Activated CD8-positive, alpha-beta T cell treated with anti-CD3 and anti-CD28 coated beads for 36 hours (primary cell): ENCODE data around the gene TBATA. TPM values are rescaled to one million over a fixed set of nuclear protein-coding genes. Genes with fewer than 3 reads are reported as not detected.

Experiments
- ATAC-seq: fragments of 200-7000 bp; cut with Tn5 transposase; one replicate; pipeline ENCODE4 v1.10.0; 2021; ENCODE audit warnings: mild to moderate bottlenecking, moderate library complexity
- CTCF ChIA-PET: fragments of 350-600 bp; sonication (Branson Sonifier 250); formaldehyde crosslinking; loops from one replicate; lab custom pipeline; 2021; ENCODE audit warnings: antibody characterized with exemption; lab: Charles Lee
- POLR2A ChIA-PET: fragments of 350-600 bp; sonication (Branson Sonifier 250); formaldehyde crosslinking; loops from one replicate; lab custom pipeline; 2021; ENCODE audit warnings: antibody characterized with exemption; lab: Charles Lee
- DNase-seq: peaks from one replicate; pipeline ENCODE4 v3.0.0-alpha.2; 2020
- H3K27ac Mint-ChIP-seq: one replicate; pipeline ENCODE4 v1.8.0; 2021; ENCODE audit warnings: mild to moderate bottlenecking, mixed read lengths
- H3K27me3 Mint-ChIP-seq: one replicate; pipeline ENCODE4 v1.8.0; 2021; ENCODE audit warnings: mixed read lengths
- H3K36me3 Mint-ChIP-seq: one replicate; pipeline ENCODE4 v1.8.0; 2021; ENCODE audit warnings: low read depth, mixed read lengths
- H3K4me1 Mint-ChIP-seq: one replicate; pipeline ENCODE4 v1.8.0; 2021; ENCODE audit warnings: low read depth, mixed read lengths
- H3K4me3 Mint-ChIP-seq: one replicate; pipeline ENCODE4 v1.8.0; 2021; ENCODE audit warnings: mild to moderate bottlenecking, moderate library complexity, mixed read lengths
- H3K9me3 Mint-ChIP-seq: one replicate; pipeline ENCODE4 v1.8.0; 2021; ENCODE audit warnings: mixed read lengths
- intact Hi-C: fragments of 100-400 bp; cut with micrococcal nuclease; formaldehyde crosslinking; loops from one replicate; pipeline ENCODE4 v1.10.0; 2022
- total RNA-seq, 2 experiments: library from RNA; stranded (reverse); gene quantifications; one replicate each; pipeline ENCODE4 v1.2.3, GENCODE V29; 2021
- TF ChIP-seq, protein P1 (sequence below): fragments of 200-600 bp; IDR thresholded peaks from one replicate; pipeline ENCODE4 v1.8.0; 2022; ENCODE audit warnings: antibody characterized with exemption, mild to moderate bottlenecking

TBATA gene
- total RNA-seq, 2 experiments from 2014 or later: not detected

DNA sequence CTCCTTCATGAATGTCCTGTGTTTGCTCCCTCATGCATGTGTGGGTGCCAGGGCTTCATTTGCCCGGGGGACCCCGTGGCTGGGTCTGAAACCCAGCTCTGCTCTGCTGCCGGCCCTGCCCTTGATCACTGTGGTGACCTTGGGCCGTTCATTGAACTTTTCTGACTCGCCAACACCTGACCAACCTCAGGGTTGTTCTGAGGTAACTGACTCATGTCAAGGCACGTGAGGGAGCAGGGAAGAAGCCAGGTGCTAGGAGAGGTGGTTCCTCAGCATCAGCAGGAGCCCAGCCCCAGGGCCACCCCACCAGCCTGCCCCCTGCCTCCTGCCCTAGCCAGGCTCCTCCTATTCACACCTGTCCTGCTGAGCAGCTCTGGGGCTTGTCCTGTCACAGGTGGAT, 47.9 kb downstream of the TBATA start:
- H3K4me3 Mint-ChIP-seq: no peak overlapping the region
- TF ChIP-seq, protein P1, sequence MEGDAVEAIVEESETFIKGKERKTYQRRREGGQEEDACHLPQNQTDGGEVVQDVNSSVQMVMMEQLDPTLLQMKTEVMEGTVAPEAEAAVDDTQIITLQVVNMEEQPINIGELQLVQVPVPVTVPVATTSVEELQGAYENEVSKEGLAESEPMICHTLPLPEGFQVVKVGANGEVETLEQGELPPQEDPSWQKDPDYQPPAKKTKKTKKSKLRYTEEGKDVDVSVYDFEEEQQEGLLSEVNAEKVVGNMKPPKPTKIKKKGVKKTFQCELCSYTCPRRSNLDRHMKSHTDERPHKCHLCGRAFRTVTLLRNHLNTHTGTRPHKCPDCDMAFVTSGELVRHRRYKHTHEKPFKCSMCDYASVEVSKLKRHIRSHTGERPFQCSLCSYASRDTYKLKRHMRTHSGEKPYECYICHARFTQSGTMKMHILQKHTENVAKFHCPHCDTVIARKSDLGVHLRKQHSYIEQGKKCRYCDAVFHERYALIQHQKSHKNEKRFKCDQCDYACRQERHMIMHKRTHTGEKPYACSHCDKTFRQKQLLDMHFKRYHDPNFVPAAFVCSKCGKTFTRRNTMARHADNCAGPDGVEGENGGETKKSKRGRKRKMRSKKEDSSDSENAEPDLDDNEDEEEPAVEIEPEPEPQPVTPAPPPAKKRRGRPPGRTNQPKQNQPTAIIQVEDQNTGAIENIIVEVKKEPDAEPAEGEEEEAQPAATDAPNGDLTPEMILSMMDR: no peak
- H3K27ac Mint-ChIP-seq: no peak overlapping the region
- POLR2A ChIA-PET: no interaction called here
- ATAC-seq (no peak), DNase-seq (no peak)
- no peaks in the 10 kb centered on the region for H3K9me3 Mint-ChIP-seq
- peaks cover under 1% of the 10 kb centered on the region for H3K4me1 Mint-ChIP-seq
- CTCF ChIA-PET: no interaction called here
- no peaks in the 10 kb centered on the region for H3K27me3 Mint-ChIP-seq
- H3K36me3 Mint-ChIP-seq: no peaks in the 10 kb centered on the region
- intact Hi-C loops: no loop called here

DNA sequence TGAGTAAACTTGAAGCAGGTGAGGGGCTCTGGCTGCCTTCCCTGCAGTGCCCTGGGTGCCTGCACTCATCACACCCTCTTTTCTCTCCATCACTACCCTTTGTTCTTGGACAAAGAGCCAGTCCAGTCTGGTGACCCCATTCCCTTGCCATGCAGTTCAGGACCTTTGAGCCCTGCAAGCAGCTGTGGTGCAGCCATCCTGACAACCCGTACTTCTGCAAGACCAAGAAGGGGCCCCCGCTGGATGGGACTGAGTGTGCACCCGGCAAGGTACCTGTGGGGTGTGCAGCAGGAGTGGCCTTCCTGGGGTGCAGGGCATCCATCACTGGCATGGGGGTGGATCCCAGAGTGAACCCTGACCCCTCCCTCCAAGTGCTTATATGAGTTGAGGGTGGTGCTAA, 48.7 kb downstream of the TBATA start:
- H3K27me3 Mint-ChIP-seq: no peaks in the 10 kb centered on the region
- CTCF ChIA-PET: no interaction called here

DNA sequence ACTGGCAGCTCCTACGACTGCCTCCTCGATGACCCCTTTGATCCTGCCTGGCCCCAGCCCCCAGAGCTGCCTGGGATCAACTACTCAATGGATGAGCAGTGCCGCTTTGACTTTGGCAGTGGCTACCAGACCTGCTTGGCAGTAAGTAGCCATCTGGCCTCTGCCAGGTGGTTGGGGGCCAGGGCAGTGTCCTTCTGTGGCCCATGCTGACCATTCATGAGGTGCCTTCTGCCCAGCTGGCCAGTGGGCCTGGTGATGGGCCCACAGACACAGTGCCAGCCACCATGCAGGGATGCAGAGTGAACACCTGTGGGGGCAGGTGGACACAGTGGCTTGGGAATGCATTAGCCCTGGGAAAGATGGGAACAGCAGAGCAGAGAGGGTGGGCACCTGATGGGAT, 50.0 kb downstream of the TBATA start:
- intact Hi-C loops: no loop called here
- no peak for ATAC-seq
- Mint-ChIP-seq H3K4me1 (no peaks in the 10 kb centered on the region), H3K36me3 (no peaks in the 10 kb centered on the region), H3K4me3 (no peak overlapping the region), H3K9me3 (no peaks in the 10 kb centered on the region), H3K27ac (no peak overlapping the region), H3K27me3 (no peaks in the 10 kb centered on the region)
- TF ChIP-seq, protein P1: no peak
- CTCF ChIA-PET: no interaction called here
- POLR2A ChIA-PET: no interaction called here
- no peak for DNase-seq

More for the DNA sequence above, 48.7 kb downstream of the TBATA start:
- no peak for ATAC-seq
- H3K4me3 Mint-ChIP-seq: no peak overlapping the region
- no peak for DNase-seq
- TF ChIP-seq, protein P1: no peak
- intact Hi-C loops: no loop called here
- H3K36me3 Mint-ChIP-seq: no peaks in the 10 kb centered on the region
- no peaks in the 10 kb centered on the region for H3K4me1 Mint-ChIP-seq
- no peaks in the 10 kb centered on the region for H3K9me3 Mint-ChIP-seq
- POLR2A ChIA-PET: no interaction called here
- H3K27ac Mint-ChIP-seq: no peak overlapping the region

DNA sequence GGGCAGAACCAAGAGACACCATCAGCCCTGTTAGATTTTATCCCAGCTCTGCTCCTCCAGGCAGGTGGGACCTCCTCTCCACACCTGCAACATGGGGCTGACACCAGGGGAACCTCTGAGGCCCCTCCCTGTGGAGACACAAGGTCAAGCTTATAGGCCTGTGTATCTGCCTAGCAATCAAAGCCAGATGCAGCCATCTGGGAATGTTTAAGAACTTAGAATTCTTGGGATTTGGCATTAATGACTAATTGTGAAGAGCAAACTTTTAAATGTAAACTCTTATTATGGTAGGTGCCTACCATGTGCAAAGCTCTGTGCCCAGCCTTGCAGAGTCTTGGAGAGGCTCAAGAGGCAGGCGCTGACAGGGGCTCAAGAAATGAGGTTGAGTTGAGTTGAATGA, 52.1 kb downstream of the TBATA start:
- ATAC-seq (no peak), DNase-seq (no peak)
- TF ChIP-seq, protein P1: no peak
- Mint-ChIP-seq H3K4me3 (no peak overlapping the region), H3K36me3 (no peaks in the 10 kb centered on the region), H3K9me3 (no peaks in the 10 kb centered on the region), H3K27me3 (no peaks in the 10 kb centered on the region), H3K4me1 (no peaks in the 10 kb centered on the region), H3K27ac (no peak overlapping the region)
- intact Hi-C loops: no loop called here
- ChIA-PET POLR2A (no interaction called here), CTCF (interaction anchor here (0.6 to 2.3 kb wide), 4 partner anchors 10 to 27 kb away, joined by 3 to 9 read pairs (median 4); no protein-coding TSS in a partner anchor)

DNA sequence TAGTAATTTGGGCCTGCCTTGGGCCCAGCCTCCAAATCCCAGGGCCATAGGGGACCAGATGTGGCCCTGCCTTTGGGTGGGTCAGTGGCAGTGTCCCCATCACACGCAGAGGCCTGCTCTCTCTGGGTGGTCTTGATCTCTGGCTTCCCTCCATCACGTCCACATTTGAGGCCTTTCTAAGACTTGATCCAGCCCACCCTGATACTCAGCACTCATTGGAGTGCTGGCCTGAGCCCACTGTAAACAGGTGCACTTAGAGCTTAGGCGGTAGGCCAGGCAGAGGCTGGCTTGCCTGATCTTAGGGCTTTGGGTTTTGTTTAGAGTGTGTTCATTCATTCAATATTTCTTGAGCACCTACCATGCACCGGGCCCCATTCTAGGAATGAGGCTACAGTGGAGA, 52.6 kb downstream of the TBATA start:
- H3K4me1 Mint-ChIP-seq: no peaks in the 10 kb centered on the region
- no peaks in the 10 kb centered on the region for H3K27me3 Mint-ChIP-seq
- intact Hi-C loops: no loop called here
- H3K4me3 Mint-ChIP-seq: no peak overlapping the region
- H3K36me3 Mint-ChIP-seq: no peaks in the 10 kb centered on the region
- CTCF ChIA-PET: interaction anchor here (1.1 to 2.3 kb wide), 3 partner anchors 10 to 28 kb away, joined by 3 to 9 read pairs (median 3); no protein-coding TSS in a partner anchor
- POLR2A ChIA-PET: no interaction called here
- DNase-seq: no peak
- TF ChIP-seq, protein P1: no peak
- ATAC-seq: no peak
- no peaks in the 10 kb centered on the region for H3K9me3 Mint-ChIP-seq
- H3K27ac Mint-ChIP-seq: no peak overlapping the region
